Loucy (cell line): ENCODE results near the gene CHRD.

Experiments used
- H2AFZ ChIP-seq: fragments of 200-600 bp; sonication (generic); 2 replicates; pipeline ENCODE4 v1.6.0; 2016; ENCODE audit warnings: antibody characterized with exemption, mild to moderate bottlenecking, low read length, moderate library complexity
- H3F3A ChIP-seq: fragments of 200-600 bp; 2 replicates; pipeline ENCODE4 v1.6.0; 2016; ENCODE audit warnings: antibody characterized with exemption, low read depth, mild to moderate bottlenecking
- H3K27me3 ChIP-seq: fragments of 200-600 bp; sonication (generic); 2 replicates; pipeline ENCODE4 v1.6.1; 2014; ENCODE audit warnings: low read length, mild to moderate bottlenecking; ENCODE audit not compliant: insufficient read depth, poor library complexity, severe bottlenecking
- H3K36me3 ChIP-seq: fragments of 200-600 bp; sonication (generic); 2 replicates; pipeline ENCODE4 v1.6.1; 2016; ENCODE audit warnings: low read length; ENCODE audit not compliant: insufficient read depth
- H3K4me1 ChIP-seq: fragments of 200-600 bp; sonication (generic); 2 replicates; pipeline ENCODE4 v1.5.1; 2014; ENCODE audit warnings: low read length, mild to moderate bottlenecking; ENCODE audit not compliant: insufficient read depth, poor library complexity, severe bottlenecking
- H3K4me2 ChIP-seq: fragments of 200-600 bp; sonication (generic); 2 replicates; pipeline ENCODE4 v1.6.0; 2014; ENCODE audit warnings: antibody characterized with exemption, low read length, low read depth, mild to moderate bottlenecking; ENCODE audit not compliant: poor library complexity, severe bottlenecking
- H3K4me3 ChIP-seq: fragments of 200-600 bp; sonication (generic); 2 replicates; pipeline ENCODE4 v1.5.1; 2014; ENCODE audit warnings: low read length, mild to moderate bottlenecking, mixed read lengths; ENCODE audit not compliant: poor library complexity, severe bottlenecking
- H3K79me2 ChIP-seq: fragments of 200-600 bp; sonication (generic); 2 replicates; pipeline ENCODE4 v1.6.1; 2014; ENCODE audit warnings: low read length; ENCODE audit not compliant: insufficient read depth
- H3K9ac ChIP-seq: fragments of 200-600 bp; sonication (generic); 2 replicates; pipeline ENCODE4 v1.6.0; 2014; ENCODE audit warnings: mild to moderate bottlenecking, low read depth, low read length, moderate library complexity; ENCODE audit not compliant: poor library complexity, severe bottlenecking
- H3K9me2 ChIP-seq: fragments of 200-600 bp; sonication (generic); replicated peaks from 2 replicates; pipeline ENCODE4 v1.6.1; 2016; ENCODE audit warnings: low read depth, low read length, mixed read lengths
- H3K9me3 ChIP-seq: fragments of 200-600 bp; sonication (generic); 2 replicates; pipeline ENCODE4 v1.6.1; 2014; ENCODE audit warnings: mild to moderate bottlenecking, antibody characterized with exemption, low read length, low read depth; ENCODE audit not compliant: insufficient read depth
- H4K20me1 ChIP-seq: fragments of 200-600 bp; sonication (generic); 2 replicates; pipeline ENCODE4 v1.6.0; 2014; ENCODE audit warnings: antibody characterized with exemption, low read length, mild to moderate bottlenecking; ENCODE audit not compliant: insufficient read depth, poor library complexity, severe bottlenecking
- CTCF ChIP-seq: fragments of 200-600 bp; sonication (generic); conservative IDR thresholded peaks from 2 replicates; pipeline ENCODE4 v1.5.1; 2014; ENCODE audit warnings: mild to moderate bottlenecking, antibody characterized with exemption, low read length
- EZH2phosphoT487 ChIP-seq: fragments of 200-600 bp; IDR thresholded peaks from 2 replicates; pipeline ENCODE4 v1.6.1; 2018; ENCODE audit warnings: antibody characterized with exemption, mild to moderate bottlenecking, moderate library complexity, borderline replicate concordance

CHRD gene

GRCh38 chr3:184377374-184377773 is 2.5 kb upstream of the CHRD start:
- Histone ChIP-seq H3K27me3 (no peaks in the 10 kb centered on the region), H3F3A (no peaks in the 10 kb centered on the region), H3K4me2 (no peak overlapping the region), H3K9me3 (no peaks in the 10 kb centered on the region), H3K9ac (no peak overlapping the region), H3K4me1 (no peaks in the 10 kb centered on the region), H3K36me3 (no peaks in the 10 kb centered on the region), H2AFZ (no peak overlapping the region), H3K79me2 (no peaks in the 10 kb centered on the region), H4K20me1 (no peaks in the 10 kb centered on the region), H3K9me2 (no peaks in the 10 kb centered on the region), H3K4me3 (no peak overlapping the region)
- TF ChIP-seq CTCF, result no peak
- no peak for TF ChIP-seq EZH2phosphoT487

GRCh38 chr3:184377882-184378445 is 1.9 kb upstream of the CHRD start, which contains the start of gene THPO:
Gene THPO, minus strand, starts transcription at chr3:184378207. Its CDS starts 1,948 bp downstream, at chr3:184376259.
- Histone ChIP-seq H3F3A (no peaks in the 10 kb centered on the region), H3K4me1 (no peaks in the 10 kb centered on the region), H4K20me1 (no peaks in the 10 kb centered on the region), H3K9ac (no peak within 1 kb of the TSS), H3K27me3 (no peaks in the 10 kb centered on the region), H3K4me3 (no peak within 1 kb of the TSS), H2AFZ (no peak within 1 kb of the TSS), H3K4me2 (no peak within 1 kb of the TSS), H3K9me3 (no peaks in the 10 kb centered on the region), H3K79me2 (no peaks in the 10 kb centered on the region), H3K9me2 (no peaks in the 10 kb centered on the region), H3K36me3 (no peaks in the 10 kb centered on the region)
- TF ChIP-seq CTCF, result no peak
- TF ChIP-seq EZH2phosphoT487, result no peak

GRCh38 chr3:184378651-184379357 is 1.1 kb upstream of the CHRD start:
- TF ChIP-seq CTCF (no peak), EZH2phosphoT487 (no peak)
- Histone ChIP-seq H3K27me3 (no peaks in the 10 kb centered on the region), H3K4me3 (no peak overlapping the region), H3K36me3 (no peaks in the 10 kb centered on the region), H2AFZ (no peak overlapping the region), H3K79me2 (no peaks in the 10 kb centered on the region), H3K9ac (no peak overlapping the region), H3F3A (no peaks in the 10 kb centered on the region), H3K4me1 (no peaks in the 10 kb centered on the region), H3K4me2 (no peak overlapping the region), H3K9me3 (no peaks in the 10 kb centered on the region), H3K9me2 (no peaks in the 10 kb centered on the region), H4K20me1 (no peaks in the 10 kb centered on the region)
